Ovary (tissue), 9 donors: ENCODE measurements around the gene RBBP5. TPM values are rescaled to one million over a fixed set of nuclear protein-coding genes. Genes with fewer than 3 reads are reported as not detected.

Experiments used
- DNase-seq, 5 donors: peaks; one replicate each; pipeline ENCODE4 v3.0.0-alpha.2; 2019 to 2020
- H3K27ac ChIP-seq, 2 donors: fragments of 200-600 bp; one replicate each; pipeline versions ENCODE4 v1.5.1 to v1.8.0; 2019 to 2022
- H3K27me3 ChIP-seq: fragments of 200-600 bp; one replicate; pipeline ENCODE4 v1.8.0; 2022
- H3K36me3 ChIP-seq: fragments of 200-600 bp; sonication (generic); one replicate; pipeline ENCODE4 v1.5.1; 2019
- H3K4me1 ChIP-seq: one replicate; pipeline ENCODE4 v1.8.1; 2013; ENCODE audit warnings: mild to moderate bottlenecking, moderate library complexity; ENCODE audit not compliant: insufficient read depth
- H3K4me3 ChIP-seq: fragments of 200-600 bp; sonication (generic); one replicate; pipeline ENCODE4 v1.5.1; 2017
- H3K9me3 ChIP-seq, 2 donors: fragments of 200-600 bp in 1 of 2; sonication (generic) in 1 of 2; one replicate each; pipeline versions ENCODE4 v1.5.1 to v1.8.1; 2013 to 2019; ENCODE audit warnings: mild to moderate bottlenecking in 1 of 2, moderate library complexity in 1 of 2
- CTCF ChIP-seq, 3 donors: fragments of 450-650 bp in 2 of 3; fragments of 200-600 bp in 1 of 3; IDR thresholded peaks; one replicate each; pipeline versions ENCODE4 v1.5.1 to v1.8.0; 2016 to 2022; ENCODE audit warnings: antibody characterized with exemption in 3 of 3, mild to moderate bottlenecking in 1 of 3
- EP300 ChIP-seq: sonication (generic); formaldehyde crosslinking; IDR thresholded peaks from one replicate; pipeline ENCODE4 v1.6.1; 2017; ENCODE audit warnings: antibody characterized with exemption
- POLR2A ChIP-seq: fragments of 450-650 bp; IDR thresholded peaks from one replicate; pipeline ENCODE4 v1.6.1; 2017; ENCODE audit warnings: antibody characterized with exemption, mild to moderate bottlenecking, moderate library complexity
- WGBS, 3 donors: extraction: QIAGEN DNeasy Blood & Tissue Kit in 1 of 3; methylation state at CpG; one replicate each; pipeline versions ENCODE4 v1.1.5 to v1.1.7; 2013 to 2017; 5-methylcytosine and 5-hydroxymethylcytosine counted together
- intact Hi-C, 4 donors: fragments of 100-400 bp; cut with DNase I; formaldehyde crosslinking; loops; one replicate each; pipeline versions ENCODE4 v1.11.0 to v1.15.1; 2022 to 2023
- polyA plus RNA-seq, 2 donors: library from polyadenylated mRNA; stranded (reverse); fragments of 200-250 nt in 1 of 2; fragments of 350-450 nt in 1 of 2; fragmentation: Illumina TruSeq in 1 of 2; extraction: RNeasy Lipid Tissue Mini Kit (QIAGEN cat#74804) in 1 of 2; gene quantifications; one replicate each; pipeline ENCODE4 v1.2.3, GENCODE V29; 2013 to 2014
- total RNA-seq, 7 donors: library from RNA; depleted of rRNA in 2 of 7; stranded (reverse); fragments of >200 nt in 2 of 7; fragmentation: NEBNext Ultra II Directional in 3 of 7; extraction: Animal tissue kit (Norgen Biotek cat#: 25700) in 3 of 7; gene quantifications; one replicate each; pipeline versions ENCODE4 v1.1.0 to v1.2.4, GENCODE V29; 2016 to 2023
- donor health status: DM: no; HTN: no; CAD: no; lungs with moderate emphysema.
- donor health status: DM: no; HTN: no; CAD: no.
- donor health status: Bipolar disorder and iron deficiency.
- donor health status: DM: yes; HTN: yes; CAD: no.
- donor health status: DM: no; HTN: no; CAD: no.
- donor health status: DM: yes; HTN: yes; CAD: no.

RBBP5 gene
- total and polyA plus RNA-seq, 9 donors, result 6.8 to 19.1 (median 15.1) TPM

- no peak for TF ChIP-seq CTCF (IDR thresholded peaks at IDR 0.05)
- TF ChIP-seq EP300, result no peak
- TF ChIP-seq POLR2A, result no peak
These were observed 30.7 kb upstream of the RBBP5 start for GRCh38 chr1:205152505-205152904.

GRCh38 chr1:205150651-205151428, 29.1 kb upstream of the RBBP5 start:
- Histone ChIP-seq H3K36me3 (no peaks in the 10 kb centered on the region), H3K4me3 (no peak overlapping the region), H3K27me3 (no peaks in the 10 kb centered on the region), H3K4me1 (no peaks in the 10 kb centered on the region), H3K9me3 (peaks cover 0 to 2% of the 10 kb centered on the region in 2 donors), H3K27ac (no peak overlapping the region)
- intact Hi-C loops, result no loop called here
- TF ChIP-seq CTCF (IDR thresholded peaks at IDR 0.05) (no peak), EP300 (no peak), POLR2A (no peak)
- 69 to 92% (median 80%) methylated on average over 5 of the region's 5 CpGs for WGBS, 3 donors
- no peak for DNase-seq

More at GRCh38 chr1:205152505-205152904, 30.7 kb upstream of the RBBP5 start:
- H3K36me3 ChIP-seq, result no peaks in the 10 kb centered on the region
- no peak overlapping the region for H3K27ac ChIP-seq
- no peak overlapping the region for H3K4me3 ChIP-seq
- WGBS, 3 donors, result 89 to 94% (median 93%) methylated on average over 4 of the region's 4 CpGs
- intact Hi-C loops, result loop anchor here in 1 of 4 donors (2.0 kb wide), 1 partner anchor 36 kb away; no protein-coding TSS in a partner anchor
- H3K4me1 ChIP-seq, result no peaks in the 10 kb centered on the region
- no peak for DNase-seq
- H3K27me3 ChIP-seq, result no peaks in the 10 kb centered on the region
- H3K9me3 ChIP-seq, result peaks cover 0 to 10% of the 10 kb centered on the region in 2 donors

- Histone ChIP-seq H3K9me3 (no peaks in the 10 kb centered on the region), H3K27ac (no peak overlapping the region), H3K4me1 (no peaks in the 10 kb centered on the region), H3K36me3 (no peaks in the 10 kb centered on the region), H3K27me3 (no peaks in the 10 kb centered on the region), H3K4me3 (no peak overlapping the region)
- TF ChIP-seq EP300 (no peak), POLR2A (no peak), CTCF (IDR thresholded peaks at IDR 0.05) (no peak)
- intact Hi-C loops, result loop anchor here in 1 of 4 donors (10.0 kb wide), 1 partner anchor 107 kb away; no protein-coding TSS in a partner anchor
- WGBS, 3 donors, result 81 to 86% (median 81%) methylated on average over 6 of the region's 6 CpGs
- no peak for DNase-seq
These were observed 25.5 kb upstream of the RBBP5 start for GRCh38 chr1:205147191-205147835.

GRCh38 chr1:205144751-205145150, 23.0 kb upstream of the RBBP5 start:
- no peak for TF ChIP-seq EP300
- Histone ChIP-seq H3K36me3 (no peaks in the 10 kb centered on the region), H3K27me3 (no peaks in the 10 kb centered on the region), H3K9me3 (no peaks in the 10 kb centered on the region), H3K4me1 (peaks cover 3% of the 10 kb centered on the region), H3K27ac (no peak overlapping the region), H3K4me3 (no peak overlapping the region)
- WGBS, 3 donors, result 0 to 7% (median 5%) methylated on average over 1 of the region's 1 CpG
- intact Hi-C loops, result loop anchor here in 2 of 4 donors (5.0 to 10.0 kb wide), 2 partner anchors 108 to 110 kb away; no protein-coding TSS in a partner anchor
- no peak for DNase-seq
